Measurements from ENCODE around the gene ACACA. TPM values are rescaled to one million over a fixed set of nuclear protein-coding genes. Genes with fewer than 3 reads are reported as not detected.

ACACA gene
- total and polyA plus RNA-seq, 2 donors (not counting 3 experiments of a cell fraction or from before 2014, with no cell fraction given), result 55.3 to 124 TPM

- H3K4me3 ChIP-seq (replicated peaks in 1 of 3; ENCODE audit: insufficient read depth in 1 of 3, low read depth in 1 of 3, low read length in 3 of 3), result no peak overlapping the region
- no peak overlapping the region for H2AFZ ChIP-seq (ENCODE audit: low read depth, low read length)
- dilution Hi-C loops (cut with MboI; ENCODE audit: extremely low pct_ligation_motif_present, low sequenced_read_pairs), result no loop called here
- peaks cover 2% of the 10 kb centered on the region for H4K20me1 ChIP-seq (replicated peaks; ENCODE audit: control insufficient read depth, extremely low read depth, insufficient read depth, low read length)
- ChIA-PET CTCF (no interaction called here), POLR2A (no interaction called here)
- no peak overlapping the region for H3K27ac ChIP-seq (ENCODE audit: insufficient read depth, low read depth, low read length)
- no peaks in the 10 kb centered on the region for H3K4me1 ChIP-seq (ENCODE audit: control insufficient read depth, extremely low read depth, insufficient read depth, low read length)
- H3K36me3 ChIP-seq (ENCODE audit: control insufficient read depth in 2 of 2, extremely low read depth in 1 of 2, insufficient read depth in 2 of 2, low read length in 2 of 2), result peaks cover 3 to 18% of the 10 kb centered on the region in 2 experiments
- no peaks in the 10 kb centered on the region for H3K79me2 ChIP-seq (ENCODE audit: control insufficient read depth, insufficient read depth, low read length)
- DNase-seq (ENCODE audit: low read depth, low spot score) (no peak), FAIRE-seq (no peak)
- no TSS peak for BruUV-seq (replicated peaks)
- intact Hi-C loops (cut with micrococcal nuclease), result no loop called here
- no peak overlapping the region for H3K4me2 ChIP-seq (ENCODE audit: insufficient read depth, low read length)
- H3K27me3 ChIP-seq (ENCODE audit: control insufficient read depth in 2 of 2, insufficient read depth in 2 of 2, low read length in 2 of 2), result no peaks in the 10 kb centered on the region
- no peaks in the 10 kb centered on the region for H3K9me3 ChIP-seq (replicated peaks; ENCODE audit: control insufficient read depth, insufficient read depth, low read length)
- H3K9me1 ChIP-seq (replicated peaks; ENCODE audit: control insufficient read depth, extremely low read depth, insufficient read depth, low read length), result no peaks in the 10 kb centered on the region
- H3K9ac ChIP-seq (replicated peaks; ENCODE audit: extremely low read depth, insufficient read depth, low read length), result no peak overlapping the region
- no peak for TF ChIP-seq CTCF (IDR thresholded peaks at IDR 0.05; ENCODE audit: extremely low read depth in 1 of 2, insufficient read depth in 1 of 2, low read depth in 1 of 2, low read length in 2 of 2)
- TF ChIP-seq POLR2A (IDR thresholded peaks at IDR 0.05; ENCODE audit: low read depth, low read length), result no peak
Observed at GRCh38 chr17:37133136-37133535, 273.5 kb downstream of the ACACA start.

GRCh38 chr17:37131669-37132611 lies 274.7 kb downstream of the ACACA start:
- DNase-seq (ENCODE audit: low read depth, low spot score), result no peak
- TF ChIP-seq EZH2 (IDR thresholded peaks at IDR 0.05; ENCODE audit: borderline replicate concordance, low read depth, low read length, severe bottlenecking) (no peak), MAX (IDR thresholded peaks at IDR 0.05; ENCODE audit: insufficient read depth, insufficient read length) (no peak), JUN (IDR thresholded peaks at IDR 0.05; ENCODE audit: borderline replicate concordance, insufficient read depth, insufficient read length, low read depth) (no peak), CTCF (IDR thresholded peaks at IDR 0.05; ENCODE audit: extremely low read depth in 1 of 2, insufficient read depth in 1 of 2, low read depth in 1 of 2, low read length in 2 of 2) (no peak), GATA2 (IDR thresholded peaks at IDR 0.05; ENCODE audit: insufficient read depth, insufficient read length, low read depth, low read length) (no peak), POLR2AphosphoS5 (IDR thresholded peaks at IDR 0.05; ENCODE audit: insufficient read depth, low read depth, low read length) (no peak), MYC (IDR thresholded peaks at IDR 0.05; ENCODE audit: low read depth, low read length) (no peak), FOS (IDR thresholded peaks at IDR 0.05; ENCODE audit: borderline replicate concordance, insufficient read depth, low read length) (no peak), POLR2A (IDR thresholded peaks at IDR 0.05; ENCODE audit: low read depth, low read length) (no peak)
- Histone ChIP-seq H3K4me3 (replicated peaks in 1 of 3; ENCODE audit: insufficient read depth in 1 of 3, low read depth in 1 of 3, low read length in 3 of 3) (no peak overlapping the region), H3K4me1 (ENCODE audit: control insufficient read depth, extremely low read depth, insufficient read depth, low read length) (no peaks in the 10 kb centered on the region), H3K9ac (replicated peaks; ENCODE audit: extremely low read depth, insufficient read depth, low read length) (no peak overlapping the region), H3K36me3 (ENCODE audit: control insufficient read depth in 2 of 2, extremely low read depth in 1 of 2, insufficient read depth in 2 of 2, low read length in 2 of 2) (peaks cover 3 to 18% of the 10 kb centered on the region in 2 experiments), H3K27me3 (ENCODE audit: control insufficient read depth in 2 of 2, insufficient read depth in 2 of 2, low read length in 2 of 2) (no peaks in the 10 kb centered on the region), H3K4me2 (ENCODE audit: insufficient read depth, low read length) (no peak overlapping the region), H4K20me1 (replicated peaks; ENCODE audit: control insufficient read depth, extremely low read depth, insufficient read depth, low read length) (peaks cover 2% of the 10 kb centered on the region), H3K9me1 (replicated peaks; ENCODE audit: control insufficient read depth, extremely low read depth, insufficient read depth, low read length) (no peaks in the 10 kb centered on the region), H3K27ac (ENCODE audit: insufficient read depth, low read depth, low read length) (no peak overlapping the region), H2AFZ (ENCODE audit: low read depth, low read length) (no peak overlapping the region), H3K9me3 (replicated peaks; ENCODE audit: control insufficient read depth, insufficient read depth, low read length) (no peaks in the 10 kb centered on the region), H3K79me2 (ENCODE audit: control insufficient read depth, insufficient read depth, low read length) (no peaks in the 10 kb centered on the region)
- dilution Hi-C loops (cut with MboI; ENCODE audit: extremely low pct_ligation_motif_present, low sequenced_read_pairs), result no loop called here
- no TSS peak for BruUV-seq (replicated peaks)
- intact Hi-C loops (cut with micrococcal nuclease), result no loop called here
- ChIA-PET CTCF (interaction anchor here (0.6 to 1.1 kb wide), 2 partner anchors 42 to 52 kb away, joined by 4 read pairs; no protein-coding TSS in a partner anchor), POLR2A (no interaction called here)
- FAIRE-seq, result no peak

All from endothelial cell of umbilical vein (primary cell).